HG02938 (cell line): Measurements from ENCODE around the gene OR1K1.

Source experiments
- ATAC-seq: cut with Tn5 transposase; IDR thresholded peaks from one replicate; pipeline ENCODE4 v1.9.1; 2021; ENCODE audit warnings: mild to moderate bottlenecking, moderate library complexity; ENCODE audit not compliant: unreplicated experiment

The OR1K1 gene

DNA sequence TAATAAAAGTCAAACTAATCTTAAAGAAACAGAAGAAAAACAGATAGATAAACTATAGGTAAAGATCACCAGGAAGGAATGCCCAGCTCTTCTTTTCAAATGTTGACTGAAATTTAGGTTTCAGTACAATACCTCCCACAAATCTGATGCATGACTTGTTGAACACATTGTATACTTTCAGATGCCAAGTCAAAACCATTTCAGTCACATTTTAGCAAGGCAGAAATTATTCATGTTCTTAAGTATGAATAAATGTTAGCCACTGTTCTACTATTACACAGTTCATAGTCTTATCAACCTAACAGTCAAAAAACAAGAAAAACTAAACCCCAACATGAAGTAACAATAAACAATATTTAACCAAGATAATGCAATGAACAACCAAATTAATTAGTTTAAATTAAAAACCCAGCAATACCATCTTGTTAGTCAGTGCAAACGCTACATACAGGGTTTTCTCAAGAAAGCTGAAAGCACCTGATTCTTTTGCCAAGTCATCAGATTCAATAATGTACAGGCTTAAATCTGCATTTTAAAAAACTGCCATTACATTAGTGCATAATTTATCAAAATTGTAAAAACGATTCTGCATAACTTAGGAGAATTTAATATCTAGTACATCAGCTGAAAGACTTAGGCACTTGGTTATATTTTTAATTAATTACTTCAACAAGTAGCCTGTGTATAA lies 48.5 kb downstream of the OR1K1 start:
- ATAC-seq, result no peak
